GM23248 (cell line): ENCODE results near the gene RAPGEF4.

Experiments used
- EZH2 ChIP-seq: fragments of 200-600 bp; sonication (generic); IDR thresholded peaks from 2 replicates; pipeline ENCODE4 v1.6.1; 2018; ENCODE audit warnings: antibody characterized with exemption, mild to moderate bottlenecking; ENCODE audit not compliant: insufficient read depth, poor library complexity, severe bottlenecking
- EZH2phosphoT487 ChIP-seq: fragments of 200-600 bp; sonication (generic); IDR thresholded peaks from 2 replicates; pipeline ENCODE4 v1.6.1; 2018; ENCODE audit warnings: antibody characterized with exemption, moderate library complexity, mild to moderate bottlenecking, low read depth; ENCODE audit not compliant: insufficient read depth

DNA sequence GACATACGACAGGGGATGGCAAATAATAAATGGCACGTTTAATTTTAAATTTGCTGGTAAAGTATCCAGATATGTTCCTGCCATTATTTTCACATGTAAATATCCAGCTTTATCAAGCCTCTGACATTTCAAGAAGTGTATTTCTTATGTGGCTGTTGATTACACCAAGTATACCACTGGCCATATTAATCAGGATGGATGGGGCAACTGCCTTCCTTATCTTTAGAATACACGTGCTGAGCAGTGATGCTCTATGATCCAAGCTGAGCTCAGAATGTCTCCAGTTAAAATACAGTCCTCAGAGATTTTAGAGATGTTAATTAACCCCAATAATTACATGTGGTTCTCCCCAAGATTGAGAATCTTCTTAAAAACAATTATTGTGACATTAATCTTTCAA lies 38.3 kb upstream of the RAPGEF4 start:
- TF ChIP-seq EZH2phosphoT487 = no peak
- no peak for TF ChIP-seq EZH2
